ENCODE measurements around the gene CSE1L. TPM values are rescaled to one million over a fixed set of nuclear protein-coding genes. Genes with fewer than 3 reads are reported as not detected.

Gene CSE1L
- total and polyA plus RNA-seq, 2 experiments from 2014 or later: 34.3 to 54.9 TPM

DNA sequence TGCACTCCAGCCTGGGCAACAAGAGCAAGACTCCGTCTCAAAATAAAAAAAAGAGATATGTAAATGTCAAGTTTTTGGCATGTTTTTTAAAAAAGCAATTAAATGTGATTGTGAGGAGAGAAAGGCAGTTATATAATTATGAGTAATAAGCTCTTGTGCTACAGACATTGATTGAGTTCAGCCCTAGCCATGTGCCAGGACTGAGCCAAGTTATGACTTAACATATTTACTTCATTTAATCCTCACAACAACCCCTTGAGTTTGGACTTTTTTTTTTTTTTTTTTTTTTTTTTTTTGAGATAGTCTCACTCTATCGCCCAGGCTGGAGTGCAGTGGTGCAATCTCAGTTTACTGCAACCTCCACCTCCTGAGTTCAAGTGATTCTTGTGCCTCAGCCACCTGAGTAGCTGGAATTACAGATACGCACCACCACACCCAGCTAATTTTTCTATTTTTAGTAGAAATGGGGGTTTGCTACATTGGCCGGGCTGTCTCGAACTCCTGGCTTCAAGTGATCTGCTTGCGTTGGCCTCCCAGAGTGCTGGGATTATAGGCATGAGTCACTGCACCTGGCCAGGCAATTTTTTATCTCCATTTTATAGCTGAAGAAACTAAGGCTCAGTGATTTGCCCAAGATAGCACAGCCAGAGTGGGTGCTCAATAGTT is 15.0 kb upstream of the CSE1L start:
- 90% methylated on average over 6 of the region's 6 CpGs for WGBS (ENCODE audit: low lambda C conversion rate, missing lambda C conversion rate)
- no peak overlapping the region for H3K27ac ChIP-seq
- no peaks in the 10 kb centered on the region for H3K79me2 ChIP-seq
- H4K20me1 ChIP-seq (ENCODE audit: insufficient read depth, poor library complexity, severe bottlenecking): no peaks in the 10 kb centered on the region
- H3K36me3 ChIP-seq (replicated peaks; ENCODE audit: insufficient read depth, low read depth): no peaks in the 10 kb centered on the region
- H3K4me3 ChIP-seq: no peak overlapping the region
- H3K4me2 ChIP-seq: no peak overlapping the region
- H3K27me3 ChIP-seq: no peaks in the 10 kb centered on the region
- H2AFZ ChIP-seq: no peak overlapping the region
- no peaks in the 10 kb centered on the region for H3K4me1 ChIP-seq (ENCODE audit: insufficient read depth)
- H3K9me3 ChIP-seq (ENCODE audit: low read depth): no peaks in the 10 kb centered on the region
- TF ChIP-seq EZH2phosphoT487 (IDR thresholded peaks at IDR 0.05; ENCODE audit: low read depth, severe bottlenecking, unreplicated experiment) (no peak), EZH2 (IDR thresholded peaks at IDR 0.05; ENCODE audit: borderline replicate concordance) (no peak)
- TF ChIP-seq, protein P1, sequence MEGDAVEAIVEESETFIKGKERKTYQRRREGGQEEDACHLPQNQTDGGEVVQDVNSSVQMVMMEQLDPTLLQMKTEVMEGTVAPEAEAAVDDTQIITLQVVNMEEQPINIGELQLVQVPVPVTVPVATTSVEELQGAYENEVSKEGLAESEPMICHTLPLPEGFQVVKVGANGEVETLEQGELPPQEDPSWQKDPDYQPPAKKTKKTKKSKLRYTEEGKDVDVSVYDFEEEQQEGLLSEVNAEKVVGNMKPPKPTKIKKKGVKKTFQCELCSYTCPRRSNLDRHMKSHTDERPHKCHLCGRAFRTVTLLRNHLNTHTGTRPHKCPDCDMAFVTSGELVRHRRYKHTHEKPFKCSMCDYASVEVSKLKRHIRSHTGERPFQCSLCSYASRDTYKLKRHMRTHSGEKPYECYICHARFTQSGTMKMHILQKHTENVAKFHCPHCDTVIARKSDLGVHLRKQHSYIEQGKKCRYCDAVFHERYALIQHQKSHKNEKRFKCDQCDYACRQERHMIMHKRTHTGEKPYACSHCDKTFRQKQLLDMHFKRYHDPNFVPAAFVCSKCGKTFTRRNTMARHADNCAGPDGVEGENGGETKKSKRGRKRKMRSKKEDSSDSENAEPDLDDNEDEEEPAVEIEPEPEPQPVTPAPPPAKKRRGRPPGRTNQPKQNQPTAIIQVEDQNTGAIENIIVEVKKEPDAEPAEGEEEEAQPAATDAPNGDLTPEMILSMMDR (IDR thresholded peaks at IDR 0.05; ENCODE audit: poor library complexity): no peak
- no peaks in the 10 kb centered on the region for H3K9me2 ChIP-seq (replicated peaks; ENCODE audit: insufficient read depth)
- no peak for DNase-seq (ENCODE audit: low spot score)

DNA sequence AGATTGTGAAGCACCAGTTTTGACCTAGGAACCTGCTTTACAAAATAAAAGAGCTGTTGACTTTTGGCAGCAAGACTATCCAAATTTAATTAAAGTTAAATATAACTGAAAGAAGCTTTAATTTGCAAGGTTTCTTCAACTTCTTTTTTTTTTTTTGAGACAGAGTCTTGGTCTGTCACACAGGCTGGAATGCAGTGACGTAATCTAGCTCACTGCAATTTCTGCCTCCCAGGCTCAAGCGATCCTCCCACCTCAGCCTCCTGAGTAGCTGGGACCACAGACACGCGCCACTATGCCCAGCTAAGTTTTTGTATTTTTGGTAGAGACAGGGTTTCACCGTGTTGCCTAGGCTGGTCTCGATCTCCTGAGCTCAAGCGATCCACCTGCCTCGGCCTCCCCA is 13.7 kb upstream of the CSE1L start:
- H2AFZ ChIP-seq: no peak overlapping the region
- H4K20me1 ChIP-seq (ENCODE audit: insufficient read depth, poor library complexity, severe bottlenecking): no peaks in the 10 kb centered on the region
- no peaks in the 10 kb centered on the region for H3K79me2 ChIP-seq
- H3K4me1 ChIP-seq (ENCODE audit: insufficient read depth): no peaks in the 10 kb centered on the region
- H3K9me3 ChIP-seq (ENCODE audit: low read depth): no peaks in the 10 kb centered on the region
- no peaks in the 10 kb centered on the region for H3K9me2 ChIP-seq (replicated peaks; ENCODE audit: insufficient read depth)
- H3K27me3 ChIP-seq: no peaks in the 10 kb centered on the region
- H3K27ac ChIP-seq: no peak overlapping the region
- no peak overlapping the region for H3K4me3 ChIP-seq
- no peak for DNase-seq (ENCODE audit: low spot score)
- H3K36me3 ChIP-seq (replicated peaks; ENCODE audit: insufficient read depth, low read depth): no peaks in the 10 kb centered on the region
- TF ChIP-seq EZH2 (IDR thresholded peaks at IDR 0.05; ENCODE audit: borderline replicate concordance): no peak
- TF ChIP-seq, protein P1 (IDR thresholded peaks at IDR 0.05; ENCODE audit: poor library complexity): no peak
- no peak overlapping the region for H3K4me2 ChIP-seq
- 97% methylated on average over 8 of the region's 8 CpGs for WGBS (ENCODE audit: low lambda C conversion rate, missing lambda C conversion rate)

DNA sequence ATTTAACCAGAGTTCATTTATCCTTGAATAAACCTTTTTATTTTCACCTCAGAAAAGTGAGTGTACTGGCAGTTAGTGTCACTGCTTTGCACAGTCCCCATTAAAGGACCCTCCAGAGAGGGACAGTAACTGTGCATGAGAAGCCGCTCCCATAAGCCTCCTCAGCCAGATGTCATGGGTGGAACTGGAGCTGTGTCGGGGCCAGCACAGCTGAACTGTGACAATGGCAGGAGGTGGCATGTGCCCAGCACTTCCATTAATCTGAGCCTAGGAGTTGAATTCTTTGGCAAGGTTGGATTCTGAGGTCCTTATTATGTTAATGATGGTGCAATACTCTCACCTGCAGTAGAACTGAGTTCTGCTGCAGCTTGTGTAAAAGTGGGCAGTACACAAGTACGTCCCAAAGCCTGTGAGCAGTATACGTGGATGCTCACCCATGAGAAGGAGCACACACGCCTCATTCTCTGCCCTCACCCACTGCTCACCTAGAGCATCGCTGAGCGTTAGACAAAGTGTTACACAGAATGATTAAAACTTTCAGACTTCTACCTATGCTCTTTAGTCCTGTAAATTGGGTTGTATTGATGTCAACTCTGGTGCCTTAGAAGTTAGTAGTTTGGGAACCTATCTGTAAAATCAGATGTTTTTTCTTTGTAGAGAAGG is 11.9 kb upstream of the CSE1L start:
- Histone ChIP-seq H3K9me2 (replicated peaks; ENCODE audit: insufficient read depth) (no peaks in the 10 kb centered on the region), H3K79me2 (no peaks in the 10 kb centered on the region), H3K4me3 (no peak overlapping the region), H3K27ac (no peak overlapping the region), H3K27me3 (no peaks in the 10 kb centered on the region), H3K4me1 (ENCODE audit: insufficient read depth) (no peaks in the 10 kb centered on the region), H4K20me1 (ENCODE audit: insufficient read depth, poor library complexity, severe bottlenecking) (no peaks in the 10 kb centered on the region), H3K4me2 (no peak overlapping the region), H3K9me3 (ENCODE audit: low read depth) (no peaks in the 10 kb centered on the region), H2AFZ (no peak overlapping the region), H3K36me3 (replicated peaks; ENCODE audit: insufficient read depth, low read depth) (no peaks in the 10 kb centered on the region)
- TF ChIP-seq EZH2 (IDR thresholded peaks at IDR 0.05; ENCODE audit: borderline replicate concordance): no peak
- TF ChIP-seq, protein P1 (IDR thresholded peaks at IDR 0.05; ENCODE audit: poor library complexity): no peak
- TF ChIP-seq EZH2phosphoT487 (IDR thresholded peaks at IDR 0.05; ENCODE audit: low read depth, severe bottlenecking, unreplicated experiment): no peak
- 96% methylated on average over 7 of the region's 7 CpGs for WGBS (ENCODE audit: low lambda C conversion rate, missing lambda C conversion rate)
- no peak for DNase-seq (ENCODE audit: low spot score)
